ENCODE results near the gene CHDH.
A peak's percentile ranks its signal among the peaks of the same experiment; 100 is the strongest.

Gene CHDH

DNA sequence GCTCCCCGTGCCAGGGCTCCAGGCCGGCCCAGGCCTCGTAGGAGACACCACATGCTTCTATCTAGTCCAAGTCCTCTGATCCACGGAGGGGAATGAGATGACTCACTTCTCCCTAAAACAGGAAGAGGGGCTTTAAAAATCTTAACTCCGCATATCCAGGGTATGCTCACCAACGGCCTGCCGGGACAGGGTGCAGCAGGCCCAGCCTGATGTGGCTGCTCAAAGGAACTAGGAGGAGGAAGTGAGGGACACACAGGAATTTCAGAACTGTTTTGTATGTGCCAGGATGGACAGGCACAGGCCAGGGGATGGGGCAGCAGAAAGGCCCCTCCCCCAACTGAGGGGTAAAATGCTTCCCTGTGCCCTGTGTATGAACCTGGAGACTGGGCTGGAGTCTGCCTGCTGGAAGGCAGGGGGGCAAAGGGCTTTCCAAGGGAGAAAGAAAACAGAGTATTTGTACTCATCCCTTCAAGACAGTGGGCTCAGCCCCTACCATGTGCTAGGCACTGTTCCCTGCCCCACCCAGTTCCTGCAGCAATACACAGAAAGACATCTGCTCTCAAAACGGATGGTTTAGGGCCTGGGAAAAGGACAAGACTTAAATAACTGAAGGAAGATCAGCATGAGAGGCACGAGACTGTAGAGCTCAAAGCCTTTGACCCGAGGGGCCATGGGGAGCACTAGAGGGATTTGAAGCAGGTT is 22.1 kb downstream of the CHDH start:
- FAIRE-seq = no peak

DNA sequence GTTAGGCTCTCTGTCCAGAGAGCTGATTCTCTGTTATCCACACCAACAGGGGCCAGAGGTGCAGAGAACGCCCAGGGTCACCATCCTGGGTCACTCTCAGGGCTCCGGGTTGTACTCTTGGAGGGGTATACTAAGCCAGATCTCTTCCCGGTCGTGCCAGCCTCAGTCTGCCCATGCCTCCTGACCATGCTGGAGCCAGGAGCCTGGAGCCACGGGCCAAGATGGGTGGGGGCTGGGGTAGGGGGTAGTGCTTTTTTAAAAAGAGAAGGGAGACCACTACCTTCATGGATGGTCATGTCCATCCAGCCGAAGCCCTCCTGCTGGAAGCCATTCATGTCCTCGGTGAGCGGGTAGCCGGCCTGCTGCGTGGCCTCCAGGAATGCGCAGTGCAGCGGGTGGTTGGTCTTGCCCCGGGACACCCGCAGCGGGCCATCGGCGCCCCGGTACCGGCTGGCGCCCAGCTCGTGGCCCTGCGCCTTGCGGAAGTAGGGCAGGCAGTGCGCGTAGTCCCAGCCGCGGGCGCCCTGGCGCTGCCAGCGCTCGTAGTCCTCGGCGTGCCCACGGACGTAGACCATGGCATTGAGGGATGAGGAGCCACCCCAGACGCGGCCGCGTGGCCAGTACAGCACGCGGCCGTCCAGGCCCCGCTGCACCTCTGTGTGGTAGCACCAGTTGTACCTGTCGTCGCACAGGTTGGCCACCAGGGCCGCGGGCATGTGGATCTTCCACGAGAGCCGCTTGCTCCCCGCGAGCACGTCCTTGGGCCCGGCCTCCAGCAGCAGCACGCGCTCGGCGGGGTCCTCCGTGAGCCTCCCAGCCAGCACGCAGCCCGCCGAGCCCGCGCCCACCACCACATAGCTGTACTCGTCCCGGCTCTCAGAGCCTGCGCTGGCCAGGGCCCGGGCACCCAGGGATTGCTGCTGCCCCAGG is 22.9 kb downstream of the CHDH start:
- FAIRE-seq = no peak

DNA sequence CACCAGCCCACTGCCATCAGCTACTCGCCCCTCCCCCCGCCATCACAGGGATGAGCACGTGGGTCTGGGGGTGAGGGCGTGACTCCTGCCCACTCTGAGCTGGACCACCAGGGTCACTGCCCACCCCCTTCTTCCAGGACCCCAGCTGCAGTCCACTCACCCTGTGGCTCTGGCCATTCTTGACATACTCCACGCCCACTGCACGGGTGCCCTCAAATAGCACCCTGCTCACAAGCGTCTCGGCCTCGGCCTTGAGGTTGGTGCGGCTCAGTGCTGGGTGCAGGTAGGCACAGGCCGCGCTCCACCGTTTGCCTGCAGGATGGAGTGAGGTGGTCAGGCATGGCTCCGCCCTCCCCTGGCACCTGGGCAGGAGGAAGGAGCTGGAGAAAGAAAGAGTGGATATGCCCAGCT is 23.9 kb downstream of the CHDH start:
- no peak for FAIRE-seq

DNA sequence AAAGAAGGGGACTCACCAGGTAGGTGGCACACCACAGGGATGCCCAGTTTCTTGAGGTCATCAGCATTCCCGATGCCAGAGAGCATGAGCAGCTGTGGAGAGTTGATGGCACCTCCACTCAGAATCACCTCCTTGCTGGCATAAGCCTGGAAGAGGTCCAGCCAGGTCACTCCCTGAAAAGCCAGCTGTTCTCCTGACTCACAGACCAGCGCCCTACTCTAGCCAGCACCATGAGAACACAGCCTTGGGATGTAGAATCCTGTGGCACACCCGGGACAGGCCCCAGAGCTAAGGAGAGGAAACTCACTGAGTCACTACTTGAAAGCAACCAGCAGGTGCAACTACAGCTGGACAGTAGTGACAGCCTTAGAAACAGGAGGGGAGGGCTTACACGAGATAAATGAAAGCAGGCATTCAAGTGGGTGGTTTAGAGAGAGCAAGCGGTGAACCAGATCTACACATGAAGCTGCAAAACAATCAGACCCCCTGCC is 24.5 kb downstream of the CHDH start:
- peak; percentile 13 for FAIRE-seq

DNA sequence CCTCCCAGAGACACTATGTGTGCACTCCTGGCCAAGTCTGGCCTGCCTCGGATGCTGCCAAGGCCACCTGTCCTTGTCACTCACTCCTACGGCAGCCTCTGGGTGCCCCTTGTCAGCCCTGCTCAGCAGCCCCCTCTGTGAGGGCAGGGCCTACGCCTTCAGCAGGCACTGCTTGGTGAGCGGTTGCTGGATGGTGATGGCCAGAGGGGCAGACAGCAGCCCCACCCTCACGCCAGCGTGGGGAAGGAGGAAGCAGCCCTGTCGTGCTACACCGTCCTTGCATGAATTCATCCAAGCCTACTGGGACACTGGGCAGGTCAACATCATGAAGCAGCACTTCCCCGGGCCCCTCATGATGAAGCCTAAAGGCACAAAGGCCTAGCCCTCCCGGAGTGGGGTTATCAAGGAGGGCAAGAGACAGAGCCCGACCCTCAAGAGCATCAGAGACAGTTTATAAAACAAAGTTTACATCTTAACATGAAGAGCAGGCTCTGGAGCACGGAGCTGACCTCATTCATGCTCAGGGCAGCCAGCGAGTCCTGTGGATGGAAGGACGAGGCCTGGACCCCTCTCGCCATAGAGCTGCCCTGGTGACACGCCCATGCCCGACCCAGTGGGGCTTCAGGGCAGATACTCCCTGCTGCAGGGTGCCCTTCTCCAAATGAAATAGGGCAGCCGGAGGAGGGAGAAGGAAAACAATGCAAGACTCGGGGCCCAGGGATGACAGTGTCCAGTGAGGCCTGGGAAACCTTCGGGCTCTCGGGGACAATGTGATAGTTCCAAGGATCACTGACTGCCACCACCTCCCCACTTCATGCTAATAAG is 25.3 kb downstream of the CHDH start:
- FAIRE-seq = no peak

DNA sequence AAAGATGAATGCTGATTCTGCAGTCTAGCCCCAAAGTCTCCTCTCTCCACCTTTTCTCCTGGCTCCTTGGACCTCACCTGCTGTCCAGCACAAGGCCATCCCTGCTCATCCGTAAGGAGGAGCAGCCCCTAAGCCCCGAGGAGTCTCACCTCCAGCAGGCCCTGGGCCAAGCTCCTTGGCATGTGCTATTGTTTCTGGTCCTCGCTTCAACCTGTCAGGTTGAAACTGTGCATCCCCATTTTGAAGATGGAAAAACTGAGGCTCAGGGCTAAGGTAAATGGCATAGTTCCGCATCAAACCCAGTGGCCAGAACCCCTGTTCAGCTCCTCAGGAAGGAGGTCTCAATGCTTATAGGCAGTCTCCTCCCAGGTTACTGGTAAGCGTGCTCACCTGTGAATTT is 26.1 kb downstream of the CHDH start:
- no peak for FAIRE-seq

DNA sequence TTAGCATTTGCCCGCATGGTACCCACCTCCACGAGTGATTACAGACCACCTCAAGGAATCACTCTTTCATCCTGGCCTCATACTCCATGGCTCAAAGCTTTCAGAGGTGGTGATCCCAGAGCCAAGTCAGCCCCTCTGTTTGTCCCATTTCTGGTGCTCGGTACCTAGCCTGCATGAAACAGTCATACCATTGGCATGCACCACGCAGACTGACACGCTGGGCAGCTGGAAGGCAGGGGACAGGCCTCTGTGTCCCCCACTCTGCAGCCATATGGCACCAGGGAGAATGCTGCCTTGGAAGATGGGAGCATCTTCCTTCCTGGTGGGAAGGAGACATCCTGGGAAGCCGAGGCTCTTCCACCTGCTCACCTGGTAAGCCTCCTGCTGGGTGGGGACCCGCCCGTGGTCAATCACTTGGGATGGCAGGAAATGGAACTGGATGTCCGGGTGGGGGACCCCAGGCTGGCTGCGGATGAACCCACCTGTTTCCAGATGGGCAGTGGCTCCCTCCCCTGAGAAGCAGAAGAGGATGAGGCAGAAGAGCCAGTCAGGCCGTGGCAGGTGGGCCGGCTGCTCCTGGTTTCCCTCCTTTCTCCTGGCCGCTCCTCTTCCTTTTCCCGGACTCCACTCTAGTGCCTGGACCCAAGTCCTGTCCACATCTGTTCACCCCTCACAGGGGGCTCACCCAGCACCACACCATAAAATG is 26.9 kb downstream of the CHDH start:
- no peak for FAIRE-seq

DNA sequence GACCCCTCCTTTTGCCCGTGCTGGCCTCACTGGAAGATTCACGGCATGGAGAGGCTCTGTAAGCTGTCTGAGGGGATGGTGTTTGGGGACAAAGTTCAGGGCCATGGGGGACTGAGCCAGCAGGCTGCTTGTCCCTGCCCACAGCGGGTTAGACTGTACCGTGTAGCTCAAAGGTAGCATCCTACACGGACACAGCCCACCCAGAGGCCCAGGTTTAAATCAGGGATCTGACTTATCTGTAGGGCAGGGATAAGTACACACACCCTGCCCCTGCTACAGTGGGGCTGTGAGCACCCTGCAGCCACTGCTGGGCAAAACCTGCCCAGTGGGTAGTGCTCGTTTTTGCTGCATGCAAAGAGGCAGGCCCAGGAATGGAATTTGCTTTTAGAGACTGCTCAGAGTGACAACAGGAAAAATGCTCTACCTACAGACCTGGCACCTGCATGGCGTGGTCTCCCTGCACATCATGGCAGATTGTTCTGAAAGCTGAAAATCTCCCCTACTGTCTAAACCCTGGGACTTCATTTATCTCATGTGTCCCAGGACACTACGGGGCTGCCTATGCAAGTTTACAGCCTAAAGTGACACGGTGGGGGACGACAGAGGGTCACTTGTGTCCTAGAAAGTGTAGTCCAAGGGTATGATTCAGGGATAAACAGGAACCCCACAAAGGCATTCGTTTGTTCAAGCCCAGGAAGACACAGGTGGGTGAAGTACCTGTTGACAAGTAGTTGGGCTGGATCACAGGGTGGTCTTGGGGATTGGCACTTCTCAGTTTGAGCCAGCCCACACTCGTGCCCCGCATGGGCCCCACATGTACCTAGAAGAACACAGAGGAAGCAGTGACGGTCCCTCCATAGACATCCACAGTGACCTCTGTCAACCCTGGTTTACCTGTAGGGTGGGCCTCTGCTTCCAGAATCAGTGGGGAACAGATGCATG is 27.7 kb downstream of the CHDH start:
- FAIRE-seq = no peak

DNA sequence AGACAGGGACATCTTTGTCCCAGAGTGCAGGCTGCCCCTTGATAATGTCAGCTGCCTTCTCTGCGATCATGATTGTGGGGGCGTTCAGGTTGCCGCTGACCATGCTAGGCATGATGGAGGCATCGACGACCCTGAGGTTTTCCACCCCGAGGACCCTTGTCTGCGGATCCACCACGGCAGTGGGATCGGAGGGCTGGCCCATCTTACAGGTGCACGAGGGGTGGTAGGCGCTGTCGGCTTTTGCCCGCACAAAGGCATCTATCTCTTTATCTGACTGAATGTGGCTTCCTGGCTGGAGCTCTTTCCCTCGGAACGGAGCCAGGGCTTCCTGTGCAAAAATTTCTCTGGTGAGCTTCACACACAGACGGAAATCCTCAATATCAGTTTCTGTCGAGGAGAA is 28.4 kb downstream of the CHDH start:
- FAIRE-seq = no peak

DNA sequence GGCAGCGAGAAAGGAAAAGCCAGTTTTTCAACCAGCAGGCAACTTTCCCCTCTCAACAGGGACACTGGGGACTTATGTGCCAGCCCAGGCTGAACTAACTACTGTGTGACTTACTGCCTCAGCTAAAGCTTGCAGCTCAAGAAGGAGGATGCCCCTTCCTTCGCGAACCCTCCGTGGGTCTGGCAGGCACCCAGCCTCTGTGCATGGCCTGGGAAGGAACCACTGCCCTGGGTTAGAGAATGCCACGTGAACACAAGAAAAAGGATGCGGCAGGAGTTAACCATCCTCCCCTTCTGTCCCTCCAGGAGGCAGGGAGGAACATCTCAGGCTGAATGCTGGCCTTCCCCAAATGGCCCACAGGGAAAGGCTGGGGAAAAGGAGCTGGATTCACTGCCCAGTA is 29.0 kb downstream of the CHDH start:
- no peak for FAIRE-seq

DNA sequence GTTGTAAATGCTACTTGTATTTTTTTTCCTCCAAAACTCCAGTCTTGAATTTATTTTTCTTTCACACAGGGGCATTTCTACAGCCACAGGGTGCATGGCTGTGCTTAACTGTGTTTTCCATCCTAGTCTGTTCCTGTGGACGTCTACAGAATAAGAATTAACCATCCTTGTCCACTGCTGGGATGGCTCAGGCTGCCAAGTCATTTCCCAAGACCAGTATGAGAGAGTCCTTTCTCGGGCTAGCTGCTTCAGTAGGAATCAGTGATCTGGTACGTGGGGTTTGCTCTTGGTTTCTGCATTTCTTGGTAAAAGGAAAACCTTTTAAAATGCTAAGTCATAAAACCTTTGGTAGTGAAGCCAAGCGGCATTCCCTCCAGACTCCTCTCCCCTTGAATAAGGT is 29.8 kb downstream of the CHDH start:
- no peak for FAIRE-seq

DNA sequence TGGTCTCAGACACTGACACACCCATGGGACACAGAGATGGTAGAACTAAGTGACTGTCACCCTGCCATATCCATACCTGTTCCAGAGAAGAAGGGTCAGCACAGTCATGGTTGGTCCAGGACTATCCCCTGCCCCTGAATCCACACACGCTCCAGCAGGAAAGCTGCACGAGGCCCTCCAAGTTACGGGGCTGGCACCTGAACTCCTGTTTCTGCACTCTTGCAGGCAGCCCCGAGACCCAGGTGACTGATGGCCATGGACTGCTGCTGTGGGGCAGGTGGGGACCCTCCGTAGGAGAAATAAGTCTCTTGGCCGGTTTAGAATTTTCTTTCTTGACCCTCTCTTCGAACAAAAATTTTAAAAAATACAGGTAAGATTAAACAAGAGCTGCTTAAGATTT is 30.6 kb downstream of the CHDH start:
- FAIRE-seq = no peak

DNA sequence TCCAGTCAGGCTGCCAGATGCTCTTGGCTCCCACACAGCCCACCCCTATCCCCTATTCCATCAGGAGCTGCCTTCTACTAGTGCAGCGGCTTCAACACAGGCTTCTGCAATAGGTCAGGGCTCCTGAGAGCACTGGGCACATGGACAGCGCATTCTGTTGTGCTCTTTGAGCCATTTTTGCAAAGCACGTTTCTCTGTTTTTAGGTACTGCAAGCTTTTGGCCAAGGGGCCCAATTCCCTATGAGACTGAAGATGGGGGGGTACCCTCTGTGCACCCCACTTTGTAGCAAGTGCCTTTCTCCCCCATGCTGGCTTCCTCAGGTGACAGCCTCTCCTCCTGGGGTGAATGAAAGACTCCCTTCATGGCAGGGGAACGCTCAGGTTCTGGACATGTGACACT is 31.2 kb downstream of the CHDH start:
- FAIRE-seq = no peak

DNA sequence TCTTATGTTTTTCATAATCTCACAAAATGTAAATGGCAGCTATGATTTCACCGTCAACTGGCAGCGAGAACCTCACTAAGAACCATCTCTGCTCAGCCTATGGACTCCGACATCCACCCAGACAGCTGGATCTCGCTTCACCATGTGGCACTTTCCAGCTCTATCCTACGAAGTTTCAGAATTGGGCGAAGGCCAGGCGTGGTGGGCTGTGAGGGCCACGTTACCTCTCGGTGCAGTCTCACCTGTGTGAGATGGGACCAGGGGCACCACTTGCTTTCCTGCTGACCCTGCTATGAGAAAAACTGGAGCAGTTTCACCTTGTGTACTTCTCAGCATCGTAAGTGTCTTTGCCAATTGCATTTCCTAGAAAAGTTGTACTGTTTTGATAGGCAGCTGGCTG is 32.3 kb downstream of the CHDH start:
- no peak for FAIRE-seq

DNA sequence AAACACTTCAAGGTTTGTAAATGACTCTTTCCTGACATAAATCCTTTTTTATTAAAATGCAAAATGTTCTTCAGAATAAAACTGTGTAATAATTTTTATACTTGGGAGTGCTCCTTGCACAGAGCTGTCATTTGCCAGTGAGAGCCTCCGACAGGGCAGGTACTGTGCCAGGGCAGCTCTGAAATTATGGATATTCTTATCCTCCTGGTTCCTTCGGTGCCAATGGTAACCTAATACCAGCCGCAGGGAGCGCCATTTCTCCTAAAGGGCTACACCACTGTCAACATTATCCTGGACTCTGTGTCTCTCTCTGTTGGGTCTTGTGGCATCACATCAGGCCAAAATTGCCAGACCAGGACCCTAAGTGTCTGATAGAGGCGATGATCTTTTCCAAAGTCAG is 33.0 kb downstream of the CHDH start:
- FAIRE-seq = no peak

DNA sequence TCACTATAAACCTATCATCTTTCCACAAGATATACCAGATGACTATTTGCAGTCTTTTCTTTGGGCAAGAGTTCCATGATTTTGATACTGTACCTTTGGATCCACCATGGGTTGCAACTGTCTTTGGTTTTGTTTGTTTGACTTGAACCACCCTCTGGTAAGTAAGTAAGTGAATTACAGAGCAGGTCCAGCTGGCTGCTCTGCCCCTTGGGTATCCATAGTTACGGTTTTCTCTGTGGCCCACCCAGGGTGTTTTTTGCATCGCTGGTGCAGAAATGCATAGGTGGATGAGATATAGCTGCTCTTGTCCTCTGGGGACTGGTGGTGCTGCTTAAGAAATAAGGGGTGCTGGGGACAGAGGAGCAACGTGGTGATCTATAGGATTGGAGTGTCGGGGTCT is 33.8 kb downstream of the CHDH start:
- FAIRE-seq = no peak

DNA sequence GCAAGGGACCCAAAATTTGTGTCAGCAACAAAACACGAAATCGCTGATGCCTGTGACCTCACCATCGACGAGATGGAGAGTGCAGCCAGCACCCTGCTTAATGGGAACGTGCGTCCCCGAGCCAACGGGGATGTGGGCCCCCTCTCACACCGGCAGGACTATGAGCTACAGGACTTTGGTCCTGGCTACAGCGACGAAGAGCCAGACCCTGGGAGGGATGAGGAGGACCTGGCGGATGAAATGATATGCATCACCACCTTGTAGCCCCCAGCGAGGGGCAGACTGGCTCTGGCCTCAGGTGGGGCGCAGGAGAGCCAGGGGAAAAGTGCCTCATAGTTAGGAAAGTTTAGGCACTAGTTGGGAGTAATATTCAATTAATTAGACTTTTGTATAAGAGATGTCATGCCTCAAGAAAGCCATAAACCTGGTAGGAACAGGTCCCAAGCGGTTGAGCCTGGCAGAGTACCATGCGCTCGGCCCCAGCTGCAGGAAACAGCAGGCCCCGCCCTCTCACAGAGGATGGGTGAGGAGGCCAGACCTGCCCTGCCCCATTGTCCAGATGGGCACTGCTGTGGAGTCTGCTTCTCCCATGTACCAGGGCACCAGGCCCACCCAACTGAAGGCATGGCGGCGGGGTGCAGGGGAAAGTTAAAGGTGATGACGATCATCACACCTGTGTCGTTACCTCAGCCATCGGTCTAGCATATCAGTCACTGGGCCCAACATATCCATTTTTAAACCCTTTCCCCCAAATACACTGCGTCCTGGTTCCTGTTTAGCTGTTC is 34.9 kb downstream of the CHDH start:
- no peak for FAIRE-seq

DNA sequence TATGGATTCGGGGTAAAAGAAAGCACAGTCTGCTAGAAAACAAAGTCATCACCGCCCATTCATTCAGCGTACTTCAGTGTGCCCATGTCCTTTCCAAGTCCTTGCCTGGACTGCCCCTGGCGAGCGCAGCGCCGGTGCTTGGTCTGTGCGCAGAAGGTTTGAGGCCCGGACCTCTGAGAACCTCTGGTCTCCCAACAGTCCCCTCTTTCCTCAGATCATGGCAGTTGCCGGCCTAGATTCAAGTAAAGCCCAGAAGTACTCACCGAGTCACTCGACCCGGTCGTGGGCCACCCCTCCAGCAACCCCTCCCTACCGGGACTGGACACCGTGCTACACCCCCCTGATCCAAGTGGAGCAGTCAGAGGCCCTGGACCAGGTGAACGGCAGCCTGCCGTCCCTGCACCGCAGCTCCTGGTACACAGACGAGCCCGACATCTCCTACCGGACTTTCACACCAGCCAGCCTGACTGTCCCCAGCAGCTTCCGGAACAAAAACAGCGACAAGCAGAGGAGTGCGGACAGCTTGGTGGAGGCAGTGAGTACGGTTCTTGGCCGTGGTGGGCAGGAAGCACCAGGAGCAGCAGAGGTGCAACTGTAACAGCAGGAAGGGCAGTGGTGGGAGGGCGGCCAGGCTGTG is 36.3 kb downstream of the CHDH start:
- no peak for FAIRE-seq

DNA sequence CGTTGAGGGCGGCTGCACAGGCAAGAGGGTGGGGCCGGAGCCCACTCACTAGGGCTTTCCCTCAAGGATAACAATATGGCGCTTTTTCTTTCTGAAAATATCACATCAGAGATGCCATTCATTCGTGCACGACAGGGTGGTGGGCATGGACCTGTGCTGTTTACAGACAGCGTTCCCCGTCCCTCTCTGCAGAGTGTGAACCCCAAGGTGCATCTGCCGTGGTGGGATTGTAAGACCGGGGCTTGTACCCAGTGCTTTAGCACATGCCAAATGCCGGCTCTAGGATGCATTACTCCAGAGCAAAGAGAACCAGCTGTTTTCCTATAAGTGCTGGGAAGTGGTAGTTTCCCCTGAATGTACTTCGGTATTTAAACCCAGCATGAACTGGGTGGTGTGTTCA is 37.0 kb downstream of the CHDH start:
- no peak for FAIRE-seq

DNA sequence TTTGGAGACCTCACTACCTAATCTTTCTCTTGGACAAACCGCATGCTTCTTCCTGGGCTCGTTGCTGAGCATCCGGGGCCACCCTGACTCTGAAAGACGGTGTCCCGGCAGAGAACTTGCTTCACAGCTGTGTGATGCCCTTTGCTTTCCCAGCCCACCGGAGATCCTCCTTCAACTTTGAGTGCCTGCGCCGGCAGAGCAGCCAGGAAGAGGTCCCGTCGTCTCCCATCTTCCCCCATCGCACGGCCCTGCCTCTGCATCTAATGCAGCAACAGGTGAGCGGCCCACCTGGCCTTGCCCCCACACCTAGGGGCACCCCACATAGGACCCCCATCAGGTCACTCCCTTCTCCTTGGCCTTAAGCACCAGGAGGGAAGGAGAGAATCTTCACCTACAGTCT is 37.7 kb downstream of the CHDH start:
- no peak for FAIRE-seq

Data from islet of Langerhans (tissue), 1 donor.